Measurements from ENCODE around the gene CDH13. TPM values are rescaled to one million over a fixed set of nuclear protein-coding genes. Genes with fewer than 3 reads are reported as not detected.
A peak's percentile ranks its signal among the peaks of the same experiment; 100 is the strongest.

Gene CDH13
- total and polyA plus RNA-seq, 8 donors, result 0.12 to 21.4 (median 1.7) TPM; not detected in 1

DNA sequence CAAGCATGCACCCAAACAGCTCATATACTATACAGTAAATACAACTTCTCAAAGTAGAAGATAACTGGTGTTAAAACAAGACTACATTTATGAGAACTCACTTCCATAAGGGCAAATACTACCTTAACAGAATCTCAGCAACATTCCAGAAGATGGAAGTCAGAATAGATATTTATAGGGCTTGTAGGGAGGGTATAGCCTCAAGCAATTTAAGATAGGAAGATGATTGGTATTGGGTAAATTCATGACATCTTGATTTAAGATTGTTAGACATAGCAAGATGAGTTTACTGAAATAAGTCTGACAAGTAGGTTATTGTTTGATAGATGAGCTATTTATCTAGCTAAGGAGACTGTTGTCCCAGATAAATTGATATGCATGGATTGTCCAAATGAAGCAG lies 250.2 kb downstream of the CDH13 start:
- no peak for DNase-seq
- H3K36me3 ChIP-seq, result no peaks in the 10 kb centered on the region
- no peak overlapping the region for H3K4me3 ChIP-seq
- no peak overlapping the region for H3K27ac ChIP-seq
- H3K4me1 ChIP-seq, result no peaks in the 10 kb centered on the region
- intact Hi-C loops (cut with DNase I; ENCODE audit: low total_unique reads), result no loop called here
- no peak for TF ChIP-seq POLR2A (IDR thresholded peaks at IDR 0.05)
- no peak for TF ChIP-seq POLR2AphosphoS5 (IDR thresholded peaks at IDR 0.05)
- TF ChIP-seq, protein P1, sequence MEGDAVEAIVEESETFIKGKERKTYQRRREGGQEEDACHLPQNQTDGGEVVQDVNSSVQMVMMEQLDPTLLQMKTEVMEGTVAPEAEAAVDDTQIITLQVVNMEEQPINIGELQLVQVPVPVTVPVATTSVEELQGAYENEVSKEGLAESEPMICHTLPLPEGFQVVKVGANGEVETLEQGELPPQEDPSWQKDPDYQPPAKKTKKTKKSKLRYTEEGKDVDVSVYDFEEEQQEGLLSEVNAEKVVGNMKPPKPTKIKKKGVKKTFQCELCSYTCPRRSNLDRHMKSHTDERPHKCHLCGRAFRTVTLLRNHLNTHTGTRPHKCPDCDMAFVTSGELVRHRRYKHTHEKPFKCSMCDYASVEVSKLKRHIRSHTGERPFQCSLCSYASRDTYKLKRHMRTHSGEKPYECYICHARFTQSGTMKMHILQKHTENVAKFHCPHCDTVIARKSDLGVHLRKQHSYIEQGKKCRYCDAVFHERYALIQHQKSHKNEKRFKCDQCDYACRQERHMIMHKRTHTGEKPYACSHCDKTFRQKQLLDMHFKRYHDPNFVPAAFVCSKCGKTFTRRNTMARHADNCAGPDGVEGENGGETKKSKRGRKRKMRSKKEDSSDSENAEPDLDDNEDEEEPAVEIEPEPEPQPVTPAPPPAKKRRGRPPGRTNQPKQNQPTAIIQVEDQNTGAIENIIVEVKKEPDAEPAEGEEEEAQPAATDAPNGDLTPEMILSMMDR (IDR thresholded peaks at IDR 0.05), result no peak
- TF ChIP-seq EP300 (IDR thresholded peaks at IDR 0.05), result no peak
- H3K9me3 ChIP-seq, result peaks cover 0 to 6% (median 3%) of the 10 kb centered on the region in 4 donors
- peaks cover 0 to 5% (median 0%) of the 10 kb centered on the region in 3 donors for H3K27me3 ChIP-seq

DNA sequence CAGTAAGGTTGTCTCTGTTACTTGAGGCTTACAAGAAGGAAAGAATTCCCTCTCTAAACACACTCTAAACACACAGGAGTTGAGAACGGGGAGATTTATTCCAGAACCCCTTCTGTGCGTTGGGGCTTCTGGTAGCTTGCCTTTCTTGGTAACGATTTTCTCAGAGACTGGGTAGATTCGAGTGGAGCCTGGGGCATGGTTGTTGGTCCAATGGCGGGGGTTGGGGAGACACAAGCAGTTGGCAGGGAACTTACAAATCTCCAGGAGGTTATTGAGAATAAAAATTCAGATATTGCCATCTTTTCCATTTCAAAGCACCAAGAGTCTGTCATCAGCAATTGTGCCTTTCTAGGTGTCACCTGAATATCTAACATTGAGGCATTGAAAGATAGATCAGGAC lies 251.7 kb downstream of the CDH13 start:
- Histone ChIP-seq H3K27me3 (peaks cover 0 to 5% (median 0%) of the 10 kb centered on the region in 3 donors), H3K4me3 (no peak overlapping the region), H3K27ac (no peak overlapping the region), H3K9me3 (no peaks in the 10 kb centered on the region), H3K4me1 (peaks cover 0 to 3% (median 0%) of the 10 kb centered on the region in 4 donors), H3K36me3 (no peaks in the 10 kb centered on the region)
- WGBS, 5 donors, result 63 to 73% (median 71%) methylated on average over 5 of the region's 5 CpGs
- intact Hi-C loops (cut with DNase I; ENCODE audit: low total_unique reads), result no loop called here
- peak in 1 of 2 donors; percentile 40 for DNase-seq
- TF ChIP-seq POLR2AphosphoS5 (IDR thresholded peaks at IDR 0.05) (no peak), EP300 (IDR thresholded peaks at IDR 0.05) (no peak), POLR2A (IDR thresholded peaks at IDR 0.05) (no peak)
- TF ChIP-seq, protein P1 (IDR thresholded peaks at IDR 0.05), result no peak

DNA sequence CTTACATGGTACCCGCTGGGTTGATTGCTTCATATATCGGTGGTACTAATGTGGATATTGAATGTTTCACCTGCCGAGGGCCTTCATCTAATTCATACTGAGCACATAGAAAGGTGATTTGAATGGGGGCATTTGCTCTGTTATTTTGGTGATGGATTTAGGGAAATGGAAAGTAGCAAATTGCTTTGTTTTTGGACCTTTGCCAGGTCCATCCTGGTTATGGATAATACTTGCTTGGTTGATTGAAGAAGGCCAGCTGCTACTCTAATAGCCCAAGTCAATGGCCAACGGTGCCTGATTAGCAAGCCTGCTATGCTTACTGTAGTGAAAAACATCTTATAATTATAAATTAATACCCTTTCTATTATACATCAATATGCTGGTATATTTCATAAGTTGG lies 253.6 kb downstream of the CDH13 start:
- Histone ChIP-seq H3K36me3 (no peaks in the 10 kb centered on the region), H3K4me3 (no peak overlapping the region), H3K27me3 (peaks cover 0 to 5% (median 0%) of the 10 kb centered on the region in 3 donors), H3K9me3 (no peaks in the 10 kb centered on the region), H3K27ac (no peak overlapping the region), H3K4me1 (peaks cover 0 to 4% (median 0%) of the 10 kb centered on the region in 4 donors)
- no peak for DNase-seq
- intact Hi-C loops (cut with DNase I; ENCODE audit: low total_unique reads), result no loop called here
- 86 to 92% (median 89%) methylated on average over 4 of the region's 4 CpGs for WGBS, 5 donors
- TF ChIP-seq POLR2AphosphoS5 (IDR thresholded peaks at IDR 0.05) (no peak), EP300 (IDR thresholded peaks at IDR 0.05) (no peak), POLR2A (IDR thresholded peaks at IDR 0.05) (no peak)
- TF ChIP-seq, protein P1 (IDR thresholded peaks at IDR 0.05), result no peak

DNA sequence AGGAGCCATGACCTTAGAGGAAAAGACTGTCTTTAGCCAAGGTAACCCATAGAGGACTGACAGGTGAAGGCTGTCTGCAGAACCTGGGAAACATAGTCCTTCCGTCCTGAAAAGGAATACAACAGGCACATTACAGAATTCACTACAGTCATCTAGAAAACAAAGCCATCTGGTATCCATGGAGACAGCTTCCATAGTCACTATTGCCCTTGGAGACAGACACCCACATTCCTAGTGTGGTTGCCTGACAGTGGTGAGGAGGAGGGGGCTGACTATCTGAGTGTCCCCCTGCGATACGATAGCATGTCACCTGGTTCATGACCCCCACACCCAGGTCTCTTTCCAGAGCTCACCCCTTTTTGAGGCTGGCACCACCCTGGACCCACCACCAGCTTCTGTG lies 254.7 kb downstream of the CDH13 start:
- DNase-seq, result no peak
- Histone ChIP-seq H3K9me3 (no peaks in the 10 kb centered on the region), H3K4me1 (peaks cover 0 to 4% (median 0%) of the 10 kb centered on the region in 4 donors), H3K27ac (no peak overlapping the region), H3K36me3 (no peaks in the 10 kb centered on the region), H3K27me3 (peaks cover 0 to 5% (median 0%) of the 10 kb centered on the region in 3 donors), H3K4me3 (no peak overlapping the region)
- TF ChIP-seq POLR2AphosphoS5 (IDR thresholded peaks at IDR 0.05), result no peak
- TF ChIP-seq EP300 (IDR thresholded peaks at IDR 0.05), result no peak
- TF ChIP-seq POLR2A (IDR thresholded peaks at IDR 0.05), result no peak
- TF ChIP-seq, protein P1 (IDR thresholded peaks at IDR 0.05), result no peak
- intact Hi-C loops (cut with DNase I; ENCODE audit: low total_unique reads), result no loop called here
- 75 to 91% (median 87%) methylated on average over 3 of the region's 3 CpGs for WGBS, 5 donors
